NCI-H1092 (cell line): ENCODE measurements around the gene PRKCE.
A peak's percentile ranks its signal among the peaks of the same experiment; 100 is the strongest.

ENCODE experiments used
- DNase-seq: peaks from one replicate; lab custom pipeline; 2025; lab: John Stamatoyannopoulos, UW

Gene PRKCE

DNA sequence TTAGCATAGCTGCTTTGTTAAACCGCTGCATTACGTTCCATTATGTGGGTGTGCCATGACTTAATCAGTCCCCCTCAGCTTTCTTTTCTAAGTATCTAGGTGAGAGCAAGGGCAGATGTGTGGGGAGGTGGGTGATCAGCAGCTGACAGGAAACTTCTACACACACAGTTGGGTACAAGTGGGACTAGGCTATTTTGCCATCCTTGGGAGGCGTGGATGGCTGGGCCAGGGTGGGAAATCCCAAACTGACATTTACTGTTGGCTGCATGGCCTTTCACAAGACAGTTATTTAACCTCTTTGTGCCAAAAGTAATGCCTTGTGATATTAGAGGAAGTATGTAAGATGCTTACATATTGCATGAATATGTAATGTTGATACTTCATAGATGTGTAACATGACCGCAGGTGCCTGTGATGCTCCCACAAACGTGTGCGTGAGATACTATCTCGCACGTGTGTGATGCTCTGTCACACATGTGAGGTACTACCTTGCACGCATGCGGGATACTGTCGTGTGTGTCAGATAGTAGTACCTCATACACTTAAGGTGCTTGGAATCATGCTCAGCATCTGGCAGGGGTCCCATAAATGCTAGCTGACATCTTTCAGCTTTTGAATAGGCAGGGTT lies 314.5 kb downstream of the PRKCE start:
- no peak for DNase-seq

DNA sequence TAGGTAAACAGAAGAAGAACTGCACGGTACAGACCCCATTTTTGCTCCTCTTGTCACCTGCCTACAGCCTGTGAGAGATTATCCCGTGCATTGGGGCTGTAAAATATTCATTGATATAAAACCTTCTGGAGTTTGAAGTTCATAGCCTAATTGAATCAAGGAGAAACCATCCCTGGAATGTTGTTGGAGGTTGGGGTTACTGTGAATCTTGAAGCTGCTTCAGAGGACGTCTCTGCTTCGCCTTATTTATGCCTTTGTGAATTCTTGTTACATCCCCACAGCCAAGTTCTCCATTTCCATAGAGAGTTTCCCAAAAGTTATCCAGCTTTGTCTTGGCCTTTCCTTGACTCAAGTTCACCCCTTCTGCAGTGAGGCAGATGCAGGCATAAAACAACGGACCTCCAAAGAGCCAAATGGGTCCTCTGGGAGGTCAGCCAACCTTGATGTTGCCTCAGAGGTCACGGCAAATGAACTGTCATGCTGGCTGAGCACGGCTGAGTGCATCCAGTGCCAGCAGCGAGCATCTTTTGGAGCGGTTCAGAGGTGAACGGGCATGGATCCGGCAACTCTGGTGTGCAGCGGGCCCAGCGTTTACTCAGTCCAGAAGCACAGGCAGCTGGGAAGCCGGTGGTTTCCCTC lies 317.6 kb downstream of the PRKCE start:
- no peak for DNase-seq

DNA sequence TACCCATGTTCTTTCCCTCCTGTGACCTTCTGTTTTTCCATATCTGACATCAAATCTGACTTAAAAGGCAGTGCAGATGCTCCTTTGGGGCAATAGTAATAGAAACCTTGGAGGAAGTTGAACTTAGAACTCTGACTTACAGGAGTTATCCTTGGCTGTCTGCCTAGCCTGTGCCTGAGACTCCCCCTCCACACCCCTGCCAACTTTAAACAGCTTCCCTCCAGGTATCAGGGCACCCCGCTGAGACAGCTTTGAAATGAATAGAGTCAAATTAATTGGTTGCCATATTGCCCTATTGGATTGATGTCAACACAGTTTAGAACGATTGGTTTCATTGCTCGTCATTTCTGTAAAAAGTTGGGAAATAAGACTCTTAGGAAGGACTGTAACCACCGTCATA lies 322.0 kb downstream of the PRKCE start:
- no peak for DNase-seq

- no peak for DNase-seq
Observed at GRCh38 chr2:45974056-45974455, 322.6 kb downstream of the PRKCE start.

DNA sequence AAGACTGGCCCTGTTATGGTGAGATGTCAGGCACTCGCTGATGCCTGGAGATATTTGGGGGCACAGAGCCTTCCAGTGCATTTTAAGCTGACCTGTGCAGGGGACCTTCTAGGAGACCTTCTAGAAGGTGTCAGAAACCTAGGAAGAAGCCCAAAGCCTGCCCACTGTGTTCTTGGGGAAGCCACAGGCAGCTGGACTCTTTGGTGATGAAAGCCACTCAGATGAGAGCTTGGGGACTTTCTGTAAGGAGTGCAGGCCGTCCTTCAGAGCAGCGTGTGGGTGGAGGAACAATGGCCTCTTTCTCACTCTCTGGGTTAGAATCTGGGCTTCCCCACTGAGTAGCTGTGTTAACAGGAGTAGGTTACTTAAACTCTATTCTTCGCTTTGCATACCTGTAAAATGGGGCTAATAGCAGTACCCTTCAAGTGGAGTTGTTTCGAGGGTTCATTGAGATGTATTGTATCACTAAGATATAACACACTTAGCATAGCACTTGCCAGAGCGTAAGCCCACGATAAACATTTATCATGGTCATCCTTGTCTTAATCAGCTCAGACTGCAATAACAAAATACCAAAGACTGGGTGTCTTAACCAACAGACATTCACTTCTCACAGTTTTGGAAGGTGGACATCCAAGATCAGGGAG lies 323.4 kb downstream of the PRKCE start:
- DNase-seq = no peak

- DNase-seq = no peak
Observed at GRCh38 chr2:45975752-45976517, 324.5 kb downstream of the PRKCE start.

- no peak for DNase-seq
Observed at GRCh38 chr2:45978302-45978859, 326.9 kb downstream of the PRKCE start.

- no peak for DNase-seq
Observed at GRCh38 chr2:45979065-45979464, 327.6 kb downstream of the PRKCE start.

DNA sequence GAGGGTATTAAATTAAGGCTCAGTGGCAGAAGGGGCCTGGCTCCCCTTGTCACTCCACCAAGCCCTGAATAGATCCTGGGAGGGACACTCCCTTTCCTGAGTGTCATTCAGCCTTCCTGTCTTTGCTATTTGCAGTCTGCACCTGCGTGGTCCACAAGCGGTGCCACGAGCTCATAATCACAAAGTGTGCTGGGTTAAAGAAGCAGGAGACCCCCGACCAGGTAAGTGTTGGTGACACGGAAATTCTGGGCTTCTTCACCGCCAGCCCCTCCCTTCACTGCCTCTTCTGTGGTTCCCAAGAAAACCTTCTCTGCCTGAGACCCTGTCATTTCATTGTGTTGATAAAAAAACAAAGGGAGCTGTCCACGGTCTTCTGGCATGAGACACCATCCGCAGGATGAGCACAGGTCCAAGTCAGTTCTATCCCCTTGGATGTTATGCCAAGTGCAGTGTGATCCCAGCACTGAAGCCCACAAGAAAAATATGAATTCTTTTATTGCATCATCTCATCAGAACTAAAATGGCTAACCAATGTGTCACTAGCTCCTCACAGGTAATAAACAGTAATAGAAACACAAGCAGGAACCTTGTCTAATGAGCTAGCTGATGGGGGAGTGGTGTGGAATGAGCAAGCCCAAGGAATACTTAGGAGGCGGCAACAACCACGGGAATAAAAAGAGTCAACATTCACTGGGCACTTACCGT lies 328.8 kb downstream of the PRKCE start:
- DNase-seq = no peak

DNA sequence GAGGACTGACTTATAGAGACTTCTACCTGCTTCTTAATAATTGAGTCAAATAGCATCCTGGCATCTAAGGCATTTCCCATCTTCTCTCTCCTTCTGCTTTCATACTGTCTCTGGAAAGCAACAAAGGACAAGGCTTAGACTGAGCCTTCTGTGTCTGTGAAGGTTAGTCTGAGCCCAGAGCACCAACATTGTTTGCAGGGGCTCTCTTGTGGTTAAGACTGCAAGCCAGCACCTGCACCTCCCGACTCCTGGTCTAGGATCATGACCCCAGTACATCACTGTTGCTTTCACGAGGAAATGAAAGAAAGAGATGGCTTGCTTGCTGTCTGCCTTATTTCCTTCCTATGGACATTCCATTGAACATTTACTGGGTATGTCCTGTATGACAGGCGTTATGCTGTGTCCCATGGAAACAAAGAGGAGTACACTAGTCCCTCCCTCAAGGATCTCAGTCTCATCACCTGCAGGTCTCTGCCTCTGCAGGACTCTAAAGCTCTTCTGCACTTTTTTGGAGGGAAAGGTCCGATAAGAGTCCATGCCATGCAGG lies 330.0 kb downstream of the PRKCE start:
- DNase-seq = no peak

DNA sequence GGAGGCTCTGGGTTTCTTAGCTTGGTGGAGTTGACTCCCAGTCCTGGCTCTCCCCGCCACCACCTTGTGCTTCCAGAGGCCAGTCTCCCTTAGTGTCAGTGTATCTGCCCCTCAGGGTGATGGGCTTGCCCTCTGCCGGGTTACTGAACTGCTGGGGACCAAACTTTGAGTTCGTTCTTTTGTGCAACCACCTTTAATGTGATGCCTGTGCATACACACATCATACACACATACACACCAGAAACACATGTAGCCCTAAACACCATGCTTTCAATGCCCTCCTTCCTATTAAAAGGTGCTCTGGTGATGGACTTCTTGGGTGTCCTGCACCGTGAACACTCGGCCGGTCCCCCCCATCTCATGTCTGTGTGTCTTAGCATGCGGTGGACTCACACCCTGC lies 330.6 kb downstream of the PRKCE start:
- no peak for DNase-seq

DNA sequence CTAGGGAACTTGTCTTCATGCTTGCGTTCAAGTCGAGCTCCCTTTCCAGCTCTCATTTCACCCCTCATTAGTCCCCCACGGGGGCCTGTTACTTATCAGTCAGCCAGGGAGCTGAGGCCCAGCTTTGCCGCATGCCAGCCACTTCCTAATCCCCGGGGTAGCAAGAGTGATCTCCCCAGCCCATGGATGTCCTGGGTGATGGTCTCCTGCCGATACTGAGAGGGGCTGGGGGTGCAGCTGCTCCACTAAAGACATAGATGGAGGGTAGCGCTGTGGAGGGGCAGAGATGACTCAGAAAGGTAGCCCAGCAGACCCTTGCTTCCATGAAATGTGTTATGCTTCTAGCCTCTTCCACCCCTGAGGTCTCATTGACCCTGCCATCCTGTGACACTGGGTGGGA lies 331.7 kb downstream of the PRKCE start:
- no peak for DNase-seq

DNA sequence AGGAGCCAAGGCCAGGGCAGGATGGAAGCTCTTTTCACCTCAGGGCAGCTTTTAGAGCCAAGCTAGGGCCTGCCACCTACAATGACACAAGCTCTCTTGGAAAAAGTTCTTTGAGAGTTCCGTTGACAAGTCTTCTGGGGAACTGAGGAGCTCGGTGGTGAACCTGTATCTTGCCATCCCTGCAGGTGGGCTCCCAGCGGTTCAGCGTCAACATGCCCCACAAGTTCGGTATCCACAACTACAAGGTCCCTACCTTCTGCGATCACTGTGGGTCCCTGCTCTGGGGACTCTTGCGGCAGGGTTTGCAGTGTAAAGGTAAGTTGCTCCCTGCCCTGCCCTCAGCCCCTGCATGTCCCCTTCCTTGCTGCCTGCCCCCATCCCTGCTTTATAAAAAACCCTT lies 332.9 kb downstream of the PRKCE start:
- DNase-seq = no peak

DNA sequence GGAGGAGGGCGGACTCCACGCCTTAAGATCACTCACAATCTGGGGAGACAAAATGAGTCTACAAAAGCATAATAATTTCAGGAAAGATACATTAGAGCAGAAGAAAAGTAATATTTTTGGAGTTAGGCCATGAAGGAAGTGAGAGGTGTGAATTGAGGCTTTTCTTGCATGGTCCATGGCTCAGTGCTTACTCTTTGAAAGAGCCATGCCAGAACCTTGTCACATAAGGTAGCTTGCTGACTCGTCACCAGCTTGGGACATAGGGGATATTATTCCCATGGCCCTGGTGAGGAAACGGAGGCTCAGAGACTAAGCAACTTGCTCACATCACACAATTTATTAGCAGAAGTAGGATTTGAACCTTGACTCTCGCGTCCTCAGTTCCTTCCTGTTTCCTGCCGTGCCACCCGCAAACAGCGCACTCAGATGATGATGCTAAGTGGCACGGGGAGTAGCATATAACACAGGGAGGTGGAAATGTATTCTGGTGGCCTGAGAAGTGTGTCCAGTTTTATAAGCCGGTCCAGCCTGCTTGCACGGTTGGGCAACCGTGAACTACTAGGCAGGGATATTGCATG lies 333.5 kb downstream of the PRKCE start:
- no peak for DNase-seq

GRCh38 chr2:45986509-45986908 lies 335.0 kb downstream of the PRKCE start:
- no peak for DNase-seq

DNA sequence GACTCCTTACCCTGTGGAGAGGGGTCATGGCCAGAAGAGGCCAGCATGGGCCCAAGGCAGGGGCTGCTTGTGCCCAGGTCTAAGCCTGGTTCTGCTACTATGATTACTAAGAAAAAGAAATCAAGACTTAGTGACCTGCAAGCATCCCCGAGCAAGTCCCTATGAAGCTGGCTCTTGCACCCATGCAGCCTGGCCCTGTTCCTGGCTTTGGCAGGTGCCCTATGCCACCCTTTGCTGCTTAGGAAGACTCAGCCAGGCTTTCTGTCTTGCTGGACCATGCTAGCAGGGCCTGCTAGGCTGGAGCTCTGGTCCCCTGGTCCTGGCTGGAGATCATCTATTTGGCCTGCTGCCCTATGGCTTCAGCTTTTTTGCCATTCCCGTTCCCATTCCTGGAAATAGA lies 336.4 kb downstream of the PRKCE start:
- no peak for DNase-seq

GRCh38 chr2:45988879-45989278 lies 337.4 kb downstream of the PRKCE start:
- DNase-seq = no peak

DNA sequence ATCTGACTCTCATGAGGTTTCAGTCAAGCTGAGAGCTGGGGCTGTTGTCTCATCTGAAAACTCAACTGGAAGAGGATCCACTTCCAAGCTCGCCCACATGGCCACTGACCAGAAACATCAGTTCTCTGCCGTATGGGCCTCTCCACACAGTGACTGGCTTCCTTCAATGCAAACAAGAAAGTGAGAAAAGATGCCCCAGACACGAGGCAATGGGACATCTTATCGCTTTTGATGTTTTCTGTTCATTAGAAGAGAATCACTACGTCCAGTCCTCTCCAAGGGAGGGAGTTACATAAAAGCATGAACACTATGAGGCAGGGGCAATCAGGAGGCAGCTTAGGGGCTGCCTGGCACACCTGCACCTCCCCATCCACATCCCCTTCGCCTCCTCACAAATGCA lies 338.7 kb downstream of the PRKCE start:
- DNase-seq = no peak

GRCh38 chr2:45992021-45992740 lies 340.7 kb downstream of the PRKCE start:
- DNase-seq = peak; percentile 63

DNA sequence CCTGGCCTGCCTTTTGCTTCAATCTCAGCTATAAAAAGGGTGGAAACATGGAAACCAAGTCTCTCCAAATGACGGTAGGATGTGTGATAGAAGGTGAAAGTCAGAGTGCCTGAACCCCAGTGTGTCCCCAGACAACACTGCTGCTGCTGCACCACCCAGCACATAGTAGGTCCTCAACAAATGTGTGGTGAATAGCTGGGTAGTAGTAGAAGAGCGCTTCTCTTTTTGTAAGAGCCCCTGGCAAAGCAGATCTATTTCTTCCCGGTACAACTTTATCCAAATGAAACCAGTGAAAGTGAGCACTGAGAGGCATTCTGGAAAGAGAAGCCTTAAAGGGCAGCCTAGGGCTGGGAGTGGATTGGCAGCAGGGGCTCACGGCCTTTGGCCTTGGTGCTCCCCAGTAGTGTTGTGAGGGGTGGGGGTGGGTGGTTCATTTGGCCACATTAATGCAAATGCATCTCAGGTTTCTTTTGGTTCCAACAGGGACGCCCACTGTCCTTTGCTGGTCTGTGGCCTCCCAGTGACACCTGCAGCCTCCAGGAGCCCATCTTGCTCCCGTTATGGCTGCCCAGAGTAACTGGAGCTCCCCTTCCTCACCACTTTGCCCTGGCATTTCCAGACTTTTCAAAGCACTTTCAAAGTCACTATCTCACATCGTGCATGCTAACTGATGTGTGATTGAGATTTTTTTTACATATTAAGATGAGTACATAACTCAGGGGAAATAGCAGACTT lies 341.4 kb downstream of the PRKCE start:
- DNase-seq = no peak
